HG03571 (cell line): ENCODE measurements around the gene CNIH3.

Experiments
- ATAC-seq: cut with Tn5 transposase; IDR thresholded peaks from one replicate; pipeline ENCODE4 v1.9.1; 2021; ENCODE audit not compliant: unreplicated experiment

The CNIH3 gene

DNA sequence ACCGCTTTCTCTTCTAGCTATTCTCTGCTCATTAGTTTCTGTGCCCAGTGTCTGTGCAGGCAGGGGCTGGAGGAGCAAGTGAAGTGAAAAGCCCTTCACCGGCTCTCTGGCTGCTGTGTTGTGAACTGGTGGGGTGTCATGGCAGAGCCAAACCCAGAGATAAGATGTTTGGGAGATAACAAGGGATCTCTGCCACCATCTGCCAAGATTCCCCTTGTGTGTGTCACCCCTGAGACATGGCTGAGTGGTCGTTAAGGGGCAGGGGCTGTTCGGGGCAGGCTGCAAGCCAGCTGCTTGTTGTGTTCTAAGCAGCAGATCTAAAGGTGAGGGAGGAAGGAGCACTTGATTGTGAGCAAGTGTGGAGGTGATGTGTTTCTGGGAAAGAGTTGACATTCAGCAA lies 24.5 kb downstream of the CNIH3 start:
- ATAC-seq, result no peak

DNA sequence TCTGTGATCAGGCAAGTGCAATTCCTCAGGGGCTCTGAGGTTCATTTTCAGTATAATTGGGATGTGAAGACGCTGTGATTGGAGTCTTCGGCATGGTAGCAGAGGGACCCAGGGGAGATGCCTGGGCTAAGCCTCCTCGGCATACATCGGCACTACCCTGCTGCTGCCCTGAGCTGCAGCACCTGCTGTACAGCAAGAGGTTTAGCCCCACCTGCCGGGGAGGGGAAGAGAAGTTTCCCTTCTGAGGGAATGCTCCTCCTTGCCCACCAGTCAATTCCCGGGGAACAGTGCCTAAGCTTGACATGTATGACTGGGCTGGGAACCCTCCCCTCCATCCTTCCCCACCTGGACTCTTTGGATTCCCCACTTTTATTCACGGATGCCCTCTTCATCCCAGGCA lies 24.9 kb downstream of the CNIH3 start:
- no peak for ATAC-seq

DNA sequence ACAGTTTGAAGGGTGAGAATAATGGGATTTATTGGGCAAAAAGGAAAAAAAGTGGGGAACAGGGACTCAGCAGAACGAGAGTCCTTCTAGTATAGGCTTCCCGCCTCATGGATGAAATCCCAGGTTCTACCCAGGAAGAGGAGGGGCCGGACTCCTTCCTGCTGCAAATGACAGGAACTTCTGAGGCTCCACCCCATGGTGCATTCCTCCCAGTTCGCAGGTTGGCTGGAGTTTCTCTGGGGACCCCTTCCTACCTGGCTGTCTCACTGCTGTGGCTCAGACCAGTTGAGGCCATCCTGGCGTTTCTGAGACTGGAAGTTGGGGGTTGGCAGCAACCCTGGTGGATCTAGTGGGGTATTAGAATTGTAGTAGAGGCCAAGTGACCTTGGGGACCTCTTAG lies 27.5 kb downstream of the CNIH3 start:
- no peak for ATAC-seq

DNA sequence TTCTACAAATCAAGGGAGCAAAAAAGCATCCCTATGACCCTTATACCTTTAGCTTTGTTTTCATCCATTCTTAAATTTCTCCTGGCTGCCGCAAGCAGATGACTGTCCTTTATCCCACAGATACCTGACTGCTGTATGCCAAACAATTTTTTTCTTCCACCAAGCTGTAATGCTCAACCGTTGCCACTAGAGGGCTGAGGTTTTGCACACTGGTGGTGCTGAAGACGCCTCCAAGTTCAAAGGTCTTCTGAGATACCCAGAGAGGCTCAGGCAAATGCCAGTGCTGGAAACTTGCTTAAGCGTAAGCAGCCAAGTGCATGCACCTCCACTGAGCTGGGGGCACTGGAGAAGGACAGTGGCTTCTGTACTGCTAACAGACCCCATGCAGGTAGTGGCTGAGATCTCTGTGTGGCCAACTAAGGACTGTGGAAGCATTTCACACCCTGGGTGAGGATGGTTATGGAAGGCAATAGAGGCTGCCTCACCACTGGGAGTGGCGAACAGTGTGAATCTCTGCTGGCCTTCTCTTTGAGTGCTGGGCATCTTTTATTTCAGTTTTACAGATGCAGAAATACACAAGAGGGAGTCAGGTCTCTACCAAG lies 28.5 kb downstream of the CNIH3 start:
- peak; percentile 63 for ATAC-seq

DNA sequence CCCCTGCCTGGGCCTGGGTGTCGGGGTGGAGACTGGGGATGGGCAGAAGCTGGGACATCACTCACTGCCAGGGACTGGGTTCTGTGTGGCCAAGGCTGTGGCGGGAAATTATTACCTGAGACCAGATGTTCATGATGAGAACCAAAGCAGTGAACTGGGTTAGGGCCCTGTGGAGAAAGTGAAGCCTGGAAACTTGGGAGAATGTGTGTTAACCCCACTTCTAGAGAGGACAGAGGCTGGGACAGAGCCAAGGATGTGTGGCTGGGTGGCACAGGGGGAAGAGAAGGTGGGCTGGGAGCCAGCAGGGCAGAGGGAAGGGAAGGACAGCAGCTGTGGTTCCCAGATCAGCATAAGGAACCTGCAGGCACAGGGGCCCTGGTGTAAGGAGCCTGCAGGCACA lies 31.3 kb downstream of the CNIH3 start:
- ATAC-seq, result no peak

DNA sequence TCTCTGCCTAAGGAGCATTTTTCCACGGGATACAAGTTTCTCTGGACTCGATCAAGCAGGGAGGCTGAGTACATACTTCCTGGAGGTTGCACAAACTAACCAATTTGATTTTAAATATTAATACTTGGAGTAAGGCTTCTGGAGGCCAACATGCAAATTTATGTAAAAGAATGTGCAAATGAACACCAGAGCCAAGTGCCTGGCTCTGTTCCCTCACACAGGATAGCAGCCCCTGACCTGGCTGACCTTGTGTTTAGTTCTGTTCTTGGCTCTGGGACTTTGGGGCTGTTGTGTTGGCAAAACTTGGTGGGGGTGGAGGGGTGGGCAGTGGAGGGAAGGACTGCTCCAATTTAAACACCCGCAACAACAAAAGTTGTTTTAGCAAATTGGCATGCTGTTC lies 34.2 kb downstream of the CNIH3 start:
- no peak for ATAC-seq

DNA sequence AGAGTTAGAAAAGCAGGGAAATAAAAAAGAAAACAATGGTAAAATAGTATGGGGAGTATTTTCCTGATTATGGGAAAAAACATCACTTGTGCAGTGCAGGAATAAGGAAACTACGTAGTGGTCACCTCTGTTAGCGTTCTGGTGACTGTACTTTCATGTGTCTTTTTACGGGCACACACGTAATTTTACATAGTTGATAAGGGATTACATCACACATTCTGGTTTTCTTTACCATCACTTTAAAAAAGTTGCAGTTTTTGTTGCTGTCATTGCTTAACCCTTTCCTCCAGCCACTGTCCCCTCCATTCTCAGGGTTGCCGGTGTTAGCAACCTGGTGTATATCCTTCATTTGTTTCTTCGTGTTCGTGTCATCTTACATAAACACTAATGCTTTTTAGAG lies 35.1 kb downstream of the CNIH3 start:
- ATAC-seq, result no peak

DNA sequence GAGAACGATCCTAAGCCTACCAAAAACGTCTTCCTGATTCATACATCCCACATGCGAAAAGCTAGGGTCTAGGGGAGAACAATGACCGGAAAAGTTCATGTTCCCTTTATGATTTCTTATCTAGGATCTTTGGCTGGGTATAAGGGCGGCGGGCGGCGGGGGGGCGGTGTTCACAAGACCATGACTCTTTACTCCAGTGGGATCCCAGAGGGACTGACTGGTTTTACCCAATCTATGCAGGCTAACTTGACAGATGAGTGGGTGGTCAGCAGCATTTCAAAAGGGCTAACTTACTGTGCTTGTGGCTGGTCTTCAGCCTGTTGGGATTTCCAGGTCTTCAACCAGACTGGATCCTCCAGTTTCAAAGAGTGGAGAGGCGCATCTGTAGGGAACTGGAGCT lies 40.3 kb downstream of the CNIH3 start:
- ATAC-seq, result no peak

DNA sequence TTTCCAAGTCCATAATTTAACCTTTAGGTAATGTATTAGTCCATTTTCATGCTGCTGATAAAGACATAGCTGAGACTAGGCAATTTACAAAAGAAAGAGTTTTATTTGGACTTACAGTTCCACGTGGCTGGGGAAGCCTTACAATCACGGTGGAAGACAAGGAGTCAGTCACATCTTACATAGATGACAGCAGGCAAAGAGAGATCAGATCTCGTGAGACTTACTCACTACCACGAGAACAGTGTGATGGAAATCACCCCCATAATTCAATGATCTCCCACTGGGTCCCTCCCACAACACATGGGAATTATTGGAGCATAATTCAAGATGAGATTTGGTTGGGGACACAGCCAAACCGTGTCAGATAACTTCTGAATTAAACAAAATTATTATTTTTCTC lies 44.0 kb downstream of the CNIH3 start:
- ATAC-seq, result no peak

DNA sequence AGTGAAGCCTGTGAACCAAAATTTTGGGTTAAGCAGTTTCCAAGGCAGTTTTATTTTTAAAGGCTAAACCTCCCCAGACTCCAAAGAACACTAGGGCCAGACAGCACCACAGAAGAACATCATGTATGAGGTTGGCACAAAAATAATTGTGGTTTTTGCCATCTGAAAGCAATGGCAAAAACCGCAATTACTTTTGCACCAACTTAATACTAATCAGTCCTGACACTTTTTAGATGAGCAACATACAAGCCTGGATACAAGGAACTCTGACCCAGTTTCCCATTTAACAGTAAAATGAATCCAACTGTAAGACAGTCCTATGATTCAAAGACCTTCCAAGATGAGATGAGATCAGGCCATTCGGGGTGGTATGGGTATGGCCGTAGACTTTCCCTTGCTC lies 46.8 kb downstream of the CNIH3 start:
- no peak for ATAC-seq

DNA sequence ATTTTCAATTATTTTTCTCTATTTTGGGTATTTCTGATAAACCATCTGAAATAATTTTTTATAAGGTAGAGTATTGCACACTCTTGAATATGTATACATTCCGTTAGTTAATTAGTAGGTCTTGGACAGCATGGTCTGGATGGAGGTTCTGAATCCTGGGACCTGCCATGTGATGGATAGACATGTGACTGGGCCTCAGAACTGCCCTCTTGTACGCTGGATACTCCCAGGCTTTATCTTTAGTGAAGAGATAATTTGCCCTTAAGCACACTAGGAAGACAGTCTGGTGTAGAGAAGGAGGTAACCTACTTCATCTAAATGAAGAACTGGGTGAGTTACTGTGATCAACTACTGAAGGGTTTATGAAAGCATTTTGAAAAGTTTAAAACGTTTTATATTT lies 48.9 kb downstream of the CNIH3 start:
- no peak for ATAC-seq

DNA sequence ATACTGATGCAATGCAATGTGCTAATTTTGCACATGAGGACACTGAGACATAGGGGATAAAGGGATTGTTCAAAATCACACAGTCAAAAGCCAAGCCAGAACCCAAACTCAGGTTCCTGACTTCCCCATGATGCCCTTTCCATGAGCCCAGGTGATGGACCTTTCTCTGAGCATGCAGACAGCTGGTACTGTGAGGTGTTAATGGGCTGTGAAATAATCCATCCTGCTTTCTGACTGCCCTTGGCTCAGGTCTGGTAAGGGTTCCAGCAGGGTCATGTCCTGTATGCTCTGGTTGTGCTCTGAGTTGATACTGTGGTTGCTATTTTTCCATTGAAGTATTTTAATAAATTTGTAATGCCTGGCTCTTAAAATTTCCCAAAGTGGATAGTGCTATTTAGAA lies 50.0 kb downstream of the CNIH3 start:
- ATAC-seq, result no peak

DNA sequence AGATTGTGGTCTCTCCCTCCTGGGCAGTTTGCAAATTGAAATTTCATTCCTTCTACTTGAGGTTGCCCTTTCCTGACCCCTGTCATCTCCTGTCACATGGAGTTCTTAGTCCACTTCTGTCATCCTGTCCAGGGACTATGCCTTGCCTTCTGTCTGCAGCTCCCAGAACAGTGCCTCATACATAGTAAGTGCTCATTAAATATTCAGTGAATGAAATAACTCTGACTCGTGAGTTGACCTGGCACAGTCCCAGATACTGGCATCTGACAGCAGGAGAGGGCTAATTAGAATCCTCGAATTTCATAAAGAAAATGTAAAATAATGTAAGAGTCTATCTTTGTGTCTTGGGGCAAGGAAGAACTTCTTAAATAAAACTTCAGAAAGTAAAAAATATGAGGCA lies 50.8 kb downstream of the CNIH3 start:
- ATAC-seq, result no peak

DNA sequence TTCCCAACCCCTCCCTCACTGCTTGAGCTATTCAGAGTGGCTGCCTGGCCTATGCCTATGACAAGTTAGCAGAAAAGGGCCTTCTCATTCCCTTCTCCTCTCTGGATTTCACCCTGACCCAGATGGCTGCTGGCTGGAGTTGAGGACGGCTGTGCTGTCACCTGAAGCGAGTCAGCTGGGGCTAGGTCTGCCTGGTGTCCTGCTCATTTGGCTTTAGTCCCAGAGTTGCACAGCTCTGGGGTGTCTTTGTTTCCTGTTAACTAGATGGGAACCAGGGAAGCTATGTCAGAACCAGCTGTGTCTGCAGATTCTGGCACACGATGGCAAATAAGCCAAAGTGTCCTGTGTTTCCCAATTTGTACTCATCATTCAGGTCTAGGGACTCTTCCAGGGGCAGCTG lies 52.9 kb downstream of the CNIH3 start:
- no peak for ATAC-seq

DNA sequence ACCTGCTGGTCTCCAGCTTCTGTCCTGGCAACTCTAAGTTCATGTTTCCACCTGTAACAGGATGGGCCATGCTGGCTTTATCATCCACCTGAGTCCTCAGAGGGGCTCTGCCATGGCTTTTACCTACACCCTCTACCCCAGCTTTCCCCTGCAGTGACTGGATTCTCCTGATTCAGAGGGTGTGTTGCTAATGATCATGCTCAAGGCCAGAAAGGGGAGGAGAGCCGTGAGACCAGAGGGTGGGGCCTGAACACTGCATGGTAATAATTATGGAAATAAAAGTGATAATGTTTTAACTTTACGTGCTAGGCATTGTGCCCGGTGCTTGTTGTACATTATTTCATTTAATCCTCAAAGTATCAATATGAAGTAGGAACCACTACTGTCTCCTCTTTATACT lies 53.3 kb downstream of the CNIH3 start:
- no peak for ATAC-seq

DNA sequence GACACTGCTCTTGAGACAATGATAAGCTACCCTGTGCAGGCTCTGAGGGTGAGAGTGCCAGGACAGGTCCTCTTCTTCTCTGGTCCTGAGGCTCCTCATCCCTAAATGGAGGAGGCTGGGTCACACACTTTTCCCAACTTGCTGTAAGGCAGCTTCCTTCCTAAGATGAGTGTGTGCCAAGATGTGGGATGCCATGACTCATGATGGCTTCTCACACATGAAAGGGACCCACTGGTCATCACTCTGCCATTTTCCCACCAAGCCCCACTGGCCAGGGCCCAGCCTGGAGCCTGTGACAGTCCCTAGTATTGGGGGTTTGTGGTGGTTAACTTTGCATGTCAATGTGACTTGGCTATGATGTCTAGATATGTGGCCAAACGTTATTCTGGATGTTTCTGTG lies 54.4 kb downstream of the CNIH3 start:
- ATAC-seq, result no peak

DNA sequence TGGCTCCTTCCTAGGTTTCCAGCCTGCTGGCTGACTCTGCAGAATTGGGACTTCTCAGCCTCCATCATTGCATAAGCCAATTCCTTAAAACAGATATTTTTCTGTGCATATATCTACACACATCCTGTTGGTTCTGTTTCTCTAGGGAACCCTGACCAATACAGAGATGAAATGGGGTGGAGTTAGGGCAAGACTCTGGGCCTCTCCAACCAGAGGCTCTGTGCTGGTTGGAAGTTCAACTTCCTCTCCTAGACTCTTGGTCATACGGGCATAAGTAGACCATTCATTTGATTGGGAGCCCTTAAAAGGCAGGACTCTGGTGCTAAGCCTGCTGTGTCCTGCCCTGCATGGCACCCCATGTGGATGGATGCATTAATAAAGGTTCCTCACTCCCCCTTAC lies 55.0 kb downstream of the CNIH3 start:
- no peak for ATAC-seq

DNA sequence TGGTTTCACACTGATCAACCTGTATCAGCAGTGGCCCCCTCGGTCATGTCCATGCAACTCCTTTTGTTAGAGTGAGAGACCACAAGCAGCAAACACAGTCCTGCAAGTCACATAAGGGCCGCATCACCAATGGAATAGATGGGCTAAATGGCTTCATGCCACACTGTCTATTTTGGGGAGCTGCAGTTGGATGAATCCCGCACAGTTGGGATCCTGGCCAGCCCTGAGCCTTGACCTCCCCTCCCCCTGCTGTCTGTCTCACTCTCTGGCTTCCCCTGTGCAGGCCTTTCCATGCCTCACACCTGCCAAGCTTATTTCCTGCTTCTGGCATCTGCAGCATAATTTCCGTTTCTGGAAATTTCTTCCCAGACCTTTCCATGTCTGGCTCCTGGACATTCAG lies 57.0 kb downstream of the CNIH3 start:
- no peak for ATAC-seq

DNA sequence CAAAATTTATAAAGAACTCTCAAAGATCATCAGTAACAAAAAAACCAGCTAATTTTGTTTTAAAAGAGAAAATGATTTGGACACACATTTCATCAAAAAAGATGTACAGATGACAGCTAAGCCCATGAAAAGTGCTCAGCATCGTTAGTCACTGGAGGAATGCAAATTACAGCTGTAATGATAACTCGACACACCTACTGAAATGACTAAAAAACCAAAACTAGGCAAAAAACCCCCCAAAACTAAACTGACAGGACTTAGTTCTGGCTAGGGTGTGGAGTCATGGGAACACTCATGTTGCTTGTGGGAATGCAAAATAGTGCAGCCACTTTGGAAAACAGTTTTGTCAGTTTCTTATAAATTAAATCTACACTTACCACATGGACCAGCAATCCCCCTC lies 59.5 kb downstream of the CNIH3 start:
- no peak for ATAC-seq

DNA sequence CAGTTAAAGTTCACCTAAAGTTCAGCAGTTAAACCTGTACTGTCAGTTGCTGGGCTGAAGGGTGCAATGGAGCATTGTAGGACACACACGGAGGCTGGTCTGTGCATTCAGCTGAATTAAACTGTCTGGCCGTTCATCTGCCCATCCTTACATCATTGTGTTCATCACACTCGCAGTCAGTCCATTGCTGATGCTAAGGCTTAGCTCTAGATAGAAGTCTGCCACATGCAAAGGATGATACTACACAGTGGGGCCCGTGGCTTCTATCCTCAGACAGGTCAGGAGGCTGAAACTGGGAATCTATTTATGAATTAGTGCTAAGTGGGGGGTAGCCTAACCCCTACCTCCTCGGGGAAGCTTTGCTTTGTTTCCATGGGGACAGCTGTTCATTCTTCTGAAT lies 60.4 kb downstream of the CNIH3 start:
- no peak for ATAC-seq

DNA sequence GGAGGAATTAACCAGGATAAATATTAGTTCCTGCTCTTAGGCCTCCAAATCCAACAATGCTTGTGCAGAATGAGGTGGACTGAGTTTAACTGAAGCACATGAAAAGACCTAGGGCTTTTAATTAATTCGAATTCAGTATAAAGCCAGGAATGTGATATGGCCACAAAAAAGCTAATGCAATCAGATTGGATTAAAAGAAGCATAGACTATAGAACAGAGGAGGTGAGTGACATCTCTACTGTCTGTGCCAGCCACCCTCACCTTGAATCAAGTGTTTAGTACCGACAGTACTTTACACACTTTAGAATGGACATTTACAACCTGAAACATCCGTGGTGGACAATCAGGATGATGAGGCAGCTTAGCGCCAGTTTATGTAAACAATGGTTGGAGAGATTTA lies 62.1 kb downstream of the CNIH3 start:
- no peak for ATAC-seq

DNA sequence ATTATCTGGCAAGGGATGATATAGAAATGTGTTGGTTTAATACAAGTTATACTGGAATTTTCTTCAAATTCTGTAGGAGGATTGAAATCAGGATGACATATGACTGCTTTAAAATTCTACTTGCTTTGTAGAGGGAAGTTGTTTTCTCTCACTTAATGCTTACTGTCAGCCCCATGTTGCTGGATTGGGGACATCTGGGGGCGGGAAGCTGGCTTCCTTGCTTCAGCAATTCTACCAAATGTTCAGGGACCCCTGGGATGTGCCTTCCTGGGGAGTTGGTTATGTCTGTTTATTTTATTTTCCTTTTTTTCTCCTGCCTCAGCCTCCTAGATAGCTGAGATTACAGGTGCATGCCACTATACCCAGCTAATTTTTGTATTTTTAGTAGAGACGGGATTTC lies 63.5 kb downstream of the CNIH3 start:
- ATAC-seq, result no peak

DNA sequence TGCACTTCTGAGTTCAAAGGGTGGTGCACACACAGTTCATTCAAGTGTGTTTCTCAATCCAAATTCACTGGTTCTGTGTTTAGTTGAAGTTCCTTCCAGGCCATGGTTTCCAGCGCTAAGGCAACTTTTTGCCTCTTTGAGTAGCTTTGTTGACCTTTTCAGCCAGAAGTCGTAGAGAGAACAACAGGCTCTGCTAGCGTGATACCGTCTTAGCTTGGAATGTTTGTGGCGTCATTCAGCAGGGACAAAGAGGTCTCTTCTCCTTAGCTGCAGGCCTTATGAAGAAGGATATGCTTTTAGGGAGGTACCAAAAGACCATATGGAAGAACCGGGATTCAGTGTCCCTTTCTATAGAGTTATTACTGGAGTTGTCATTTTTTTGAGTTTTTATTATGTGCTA lies 65.7 kb downstream of the CNIH3 start:
- no peak for ATAC-seq

DNA sequence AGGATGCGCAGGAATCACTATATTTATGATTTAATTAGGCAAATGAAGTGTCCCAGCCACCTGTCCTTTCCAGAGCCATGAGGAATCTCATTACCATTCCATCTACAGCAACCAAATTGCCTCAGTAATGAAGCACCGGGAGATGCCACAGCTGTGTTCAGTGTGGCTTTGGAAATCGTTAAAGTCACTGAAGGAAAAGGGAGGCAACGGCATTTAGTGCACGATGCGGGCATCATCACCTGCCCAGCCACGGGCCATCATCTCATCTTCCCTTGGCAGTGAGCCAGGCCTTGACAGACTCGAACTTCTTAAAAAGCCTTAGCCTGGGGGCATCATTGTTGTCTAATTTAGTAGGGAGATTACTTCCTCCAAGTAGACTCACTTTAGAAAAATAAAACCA lies 67.8 kb downstream of the CNIH3 start:
- ATAC-seq, result no peak
